ENCODE results near the gene NCCRP1.

The NCCRP1 gene

DNA sequence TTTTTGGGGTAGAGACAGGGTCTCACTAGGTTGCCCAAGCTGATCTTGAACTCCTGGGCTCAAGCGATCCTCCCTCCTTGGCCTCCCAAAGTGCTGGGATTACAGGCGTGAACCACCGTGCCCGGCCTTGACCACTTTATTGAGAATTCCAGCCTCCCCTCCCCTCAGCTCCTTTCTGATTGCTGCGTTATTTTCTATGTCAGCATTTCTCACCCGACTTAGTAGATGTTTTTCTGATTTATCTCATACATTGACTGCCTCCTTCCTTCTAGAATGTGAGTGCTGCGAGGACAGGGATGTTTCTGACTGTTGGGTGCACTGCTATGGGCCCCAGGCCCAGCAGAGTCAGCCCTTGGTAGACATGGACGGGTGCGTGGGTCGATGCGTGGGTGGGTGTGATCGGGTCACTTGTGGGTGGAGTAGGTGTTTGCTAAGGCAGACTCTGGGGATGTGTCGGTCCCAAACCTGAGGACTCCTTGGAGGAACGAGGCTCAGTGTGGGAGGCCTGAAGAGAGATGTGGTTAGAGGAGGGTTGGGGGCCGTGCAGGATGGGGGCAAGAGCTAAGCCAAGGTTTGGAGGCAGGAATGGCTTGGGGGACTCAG is 34.2 kb upstream of the NCCRP1 start:
- peak overlapping the region in 1 of 21 experiments; percentile 16 for H3K27ac ChIP-seq
- H3K4me3 ChIP-seq: no peak overlapping the region

DNA sequence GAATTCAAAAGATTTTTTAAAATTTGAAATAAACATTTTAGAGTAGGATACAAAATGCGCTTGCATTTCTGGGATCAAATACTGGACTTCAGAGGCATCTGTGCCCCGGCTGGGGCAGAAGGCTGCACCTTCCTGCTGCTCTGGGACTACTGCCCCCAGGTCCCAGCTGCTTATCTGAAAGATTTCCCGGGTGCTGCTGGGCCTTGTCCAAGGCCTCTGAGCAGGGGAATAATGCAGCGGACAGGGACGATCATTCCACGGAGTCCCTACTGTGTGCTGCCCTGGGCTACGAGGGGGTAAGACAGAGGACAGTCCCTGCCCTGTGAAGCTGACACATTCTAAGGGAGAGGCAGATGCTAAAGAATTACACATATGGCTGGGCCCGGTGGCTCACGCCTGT is 33.1 kb upstream of the NCCRP1 start:
- no peak overlapping the region for H3K27ac ChIP-seq

DNA sequence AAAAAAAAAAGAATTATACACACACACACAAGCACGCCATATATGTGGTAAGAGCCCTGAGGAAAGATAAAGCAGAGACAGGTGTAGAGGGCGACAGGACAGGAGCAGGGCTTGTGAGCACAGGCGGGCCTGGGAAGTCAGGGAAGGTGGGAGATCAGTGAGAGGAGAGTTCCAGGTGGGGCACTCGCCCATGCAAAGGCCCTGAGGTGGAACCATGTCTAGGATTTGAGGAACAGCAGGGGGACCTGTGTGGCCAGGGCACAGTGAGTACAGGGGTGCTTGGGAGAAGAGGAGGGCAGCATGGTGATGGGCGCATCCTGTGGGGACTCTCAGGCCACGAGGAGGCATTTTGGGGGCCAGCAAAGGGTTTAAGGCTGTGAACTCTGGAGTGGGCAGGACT is 32.5 kb upstream of the NCCRP1 start:
- Histone ChIP-seq H3K27ac (no peak overlapping the region), H3K4me3 (no peak overlapping the region)

More for the DNA sequence above, 33.1 kb upstream of the NCCRP1 start:
- H3K4me3 ChIP-seq: no peak overlapping the region

DNA sequence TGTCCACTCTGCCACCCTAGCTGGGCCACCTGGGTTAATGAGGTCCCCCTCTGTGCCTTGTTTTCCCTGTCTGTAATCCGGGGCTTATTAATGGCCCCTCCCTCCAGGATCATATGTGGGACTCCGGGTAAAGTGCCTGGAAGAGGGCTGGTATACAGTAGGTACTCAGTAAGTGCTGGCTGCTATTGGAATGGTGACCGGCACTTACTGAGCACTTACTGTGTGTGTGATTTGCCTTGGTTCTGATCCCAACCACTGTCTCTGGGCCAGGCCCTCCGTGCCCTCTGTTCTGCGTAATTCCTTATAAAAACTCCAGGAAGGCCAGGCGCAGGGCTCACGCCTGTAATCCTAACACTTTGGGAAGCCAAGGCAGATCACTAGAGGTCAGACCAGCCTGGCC is 30.9 kb upstream of the NCCRP1 start:
- Histone ChIP-seq H3K4me3 (no peak overlapping the region), H3K27ac (peak overlapping the region in 1 of 21 experiments; percentile 3)

DNA sequence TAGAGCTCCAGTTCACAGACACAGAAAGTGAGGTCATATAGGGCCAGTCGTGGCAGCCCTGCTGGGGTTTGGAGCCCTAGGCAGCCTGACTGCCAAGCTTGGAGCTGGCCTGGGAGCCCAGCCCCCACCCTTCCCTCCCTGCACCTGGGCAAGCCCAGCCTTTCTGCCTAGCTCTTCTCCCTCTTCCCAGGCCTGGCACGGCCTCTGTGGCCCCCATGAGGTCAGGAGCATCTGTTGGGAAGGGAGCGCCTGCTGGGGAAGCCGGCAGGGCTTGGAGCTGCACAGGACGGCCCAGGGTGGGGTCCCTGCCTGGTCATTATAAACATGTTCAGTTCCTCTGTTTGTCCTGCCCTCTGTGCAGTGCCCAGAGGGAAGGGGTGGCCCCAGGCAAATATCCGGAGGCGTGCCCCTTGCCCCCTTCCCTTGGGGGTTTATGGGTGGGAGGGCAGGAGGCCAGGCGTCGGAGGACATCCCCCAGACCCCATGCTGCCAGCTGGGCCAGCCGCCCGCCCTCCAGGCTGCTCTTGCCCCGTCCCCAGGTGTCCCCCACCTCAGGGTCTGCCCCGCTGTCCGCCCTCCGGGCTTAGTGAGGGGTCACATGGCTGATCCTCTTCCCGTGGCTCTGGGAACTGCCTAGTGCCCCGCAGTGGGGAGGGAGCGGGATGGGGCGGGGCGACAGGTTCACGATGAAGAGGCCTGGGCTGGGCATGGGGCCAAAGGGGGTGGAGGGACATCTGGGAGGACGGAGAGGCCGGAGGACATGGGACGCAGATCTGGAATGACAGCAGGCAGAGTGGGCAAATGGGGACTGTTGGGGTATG is 30.0 kb upstream of the NCCRP1 start:
- peak overlapping the region in 19 of 21 experiments; percentile 8 to 77 (median 63) for H3K27ac ChIP-seq
- H3K4me3 ChIP-seq: no peak overlapping the region

DNA sequence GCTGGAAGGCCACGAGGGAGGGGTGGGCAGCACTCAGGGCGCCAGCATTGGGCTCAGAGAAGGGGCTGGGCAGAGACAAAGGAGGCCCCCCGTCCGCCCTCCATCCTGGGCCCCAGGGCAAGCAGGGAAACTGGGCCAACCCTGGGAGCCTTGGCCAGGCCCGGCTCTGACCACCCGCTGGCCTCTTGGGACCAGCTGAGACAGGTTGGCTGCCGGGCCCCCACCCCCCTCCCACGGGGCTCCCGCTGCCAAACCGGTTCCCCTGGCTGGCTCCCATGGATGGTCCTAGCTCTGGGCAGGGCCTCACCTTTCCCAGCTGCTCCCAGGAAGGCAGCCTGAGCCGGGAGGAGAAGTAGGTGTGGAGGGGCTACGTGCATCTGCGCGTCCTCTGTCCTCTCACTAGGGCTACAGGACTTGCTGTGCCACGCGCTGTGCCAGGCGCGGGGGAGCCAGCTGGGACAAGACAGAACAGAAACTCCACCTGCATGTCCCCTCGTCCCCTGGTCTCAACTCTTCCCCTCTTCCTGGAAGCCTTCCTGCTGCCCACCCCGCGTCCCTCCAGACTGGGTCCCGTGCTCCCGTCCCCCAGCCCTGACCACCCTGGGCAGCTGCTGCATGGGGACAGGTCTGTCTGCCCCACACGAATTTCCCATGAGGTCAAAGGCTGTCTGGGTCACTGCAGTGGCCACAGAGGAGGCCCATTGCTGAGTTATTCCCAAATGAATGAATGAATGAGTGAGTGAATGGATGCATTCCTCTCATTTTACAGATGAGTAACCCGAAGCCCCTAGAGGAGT is 29.1 kb upstream of the NCCRP1 start:
- H3K27ac ChIP-seq: peak overlapping the region in 18 of 21 experiments; percentile 8 to 77 (median 65)

DNA sequence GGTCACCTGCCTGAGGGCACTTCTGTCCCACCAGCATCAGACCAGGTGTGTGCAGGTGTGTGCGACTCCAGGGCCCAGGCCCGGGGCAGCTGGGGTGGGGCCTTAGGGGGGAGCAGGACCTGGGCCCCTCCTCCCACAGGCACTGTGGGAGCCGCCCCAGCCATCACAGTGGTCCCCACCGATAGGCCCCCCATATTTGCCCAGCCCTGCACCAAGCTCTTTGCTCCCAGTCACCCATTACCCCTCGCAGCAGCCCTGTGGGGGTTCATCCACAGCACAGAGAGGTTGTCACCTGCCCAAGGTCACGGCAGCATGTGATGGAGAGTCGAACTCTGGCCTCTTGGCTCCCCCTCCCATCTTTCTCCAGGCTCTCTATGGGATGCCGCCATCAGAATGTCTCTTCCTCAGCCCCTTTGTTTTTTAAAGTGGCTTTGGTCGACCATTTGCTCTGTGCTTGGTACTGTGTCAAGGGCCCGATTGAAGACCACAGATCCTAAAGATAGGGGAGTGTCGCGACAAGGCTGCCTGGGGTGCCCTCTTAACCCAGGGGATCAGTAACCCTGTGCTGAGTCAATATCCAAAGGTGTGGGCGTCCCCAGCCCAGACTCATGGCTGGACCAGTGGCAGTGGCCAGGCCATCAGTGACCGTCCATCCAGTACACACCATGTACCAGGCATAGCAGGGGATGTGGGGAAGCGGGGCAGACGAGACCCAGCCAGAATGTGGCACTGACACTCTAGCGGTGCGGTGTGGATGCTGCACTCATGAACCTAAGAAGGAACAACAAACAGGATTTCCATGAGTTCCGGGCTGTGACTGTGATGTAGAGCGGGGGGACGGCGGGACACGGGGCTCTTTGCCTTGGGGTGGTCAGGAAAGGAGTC is 28.3 kb upstream of the NCCRP1 start:
- Histone ChIP-seq H3K27ac (peak overlapping the region in 7 of 21 experiments; percentile 67 to 77 (median 76)), H3K4me3 (no peak overlapping the region)

More for the DNA sequence above, 29.1 kb upstream of the NCCRP1 start:
- H3K4me3 ChIP-seq: no peak overlapping the region

DNA sequence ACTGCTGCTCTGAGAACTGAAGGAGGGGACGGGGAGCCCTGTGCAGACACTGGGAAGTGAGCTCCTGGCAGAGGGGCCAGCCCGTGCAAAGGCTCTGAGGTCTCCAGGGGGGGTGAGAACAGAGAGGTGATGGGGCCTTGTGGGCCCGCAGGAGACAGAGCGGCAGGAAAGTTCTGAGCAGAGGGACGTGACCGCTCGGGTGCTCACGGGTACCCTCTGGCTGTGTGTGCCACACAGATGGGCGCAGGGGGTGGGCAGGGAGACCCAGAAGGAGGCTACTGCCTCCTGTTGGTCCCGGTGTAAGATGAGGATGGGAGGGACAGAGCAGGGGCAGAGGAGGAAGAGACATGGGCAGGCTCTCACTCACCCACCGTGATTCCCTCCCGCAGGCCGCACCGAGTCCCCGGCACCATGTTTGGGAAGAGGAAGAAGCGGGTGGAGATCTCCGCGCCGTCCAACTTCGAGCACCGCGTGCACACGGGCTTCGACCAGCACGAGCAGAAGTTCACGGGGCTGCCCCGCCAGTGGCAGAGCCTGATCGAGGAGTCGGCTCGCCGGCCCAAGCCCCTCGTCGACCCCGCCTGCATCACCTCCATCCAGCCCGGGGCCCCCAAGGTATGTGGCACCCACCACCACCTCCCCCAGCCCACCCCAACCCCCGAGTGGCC is 27.5 kb upstream of the NCCRP1 start:
- no peak overlapping the region for H3K4me3 ChIP-seq
- H3K27ac ChIP-seq: no peak overlapping the region

DNA sequence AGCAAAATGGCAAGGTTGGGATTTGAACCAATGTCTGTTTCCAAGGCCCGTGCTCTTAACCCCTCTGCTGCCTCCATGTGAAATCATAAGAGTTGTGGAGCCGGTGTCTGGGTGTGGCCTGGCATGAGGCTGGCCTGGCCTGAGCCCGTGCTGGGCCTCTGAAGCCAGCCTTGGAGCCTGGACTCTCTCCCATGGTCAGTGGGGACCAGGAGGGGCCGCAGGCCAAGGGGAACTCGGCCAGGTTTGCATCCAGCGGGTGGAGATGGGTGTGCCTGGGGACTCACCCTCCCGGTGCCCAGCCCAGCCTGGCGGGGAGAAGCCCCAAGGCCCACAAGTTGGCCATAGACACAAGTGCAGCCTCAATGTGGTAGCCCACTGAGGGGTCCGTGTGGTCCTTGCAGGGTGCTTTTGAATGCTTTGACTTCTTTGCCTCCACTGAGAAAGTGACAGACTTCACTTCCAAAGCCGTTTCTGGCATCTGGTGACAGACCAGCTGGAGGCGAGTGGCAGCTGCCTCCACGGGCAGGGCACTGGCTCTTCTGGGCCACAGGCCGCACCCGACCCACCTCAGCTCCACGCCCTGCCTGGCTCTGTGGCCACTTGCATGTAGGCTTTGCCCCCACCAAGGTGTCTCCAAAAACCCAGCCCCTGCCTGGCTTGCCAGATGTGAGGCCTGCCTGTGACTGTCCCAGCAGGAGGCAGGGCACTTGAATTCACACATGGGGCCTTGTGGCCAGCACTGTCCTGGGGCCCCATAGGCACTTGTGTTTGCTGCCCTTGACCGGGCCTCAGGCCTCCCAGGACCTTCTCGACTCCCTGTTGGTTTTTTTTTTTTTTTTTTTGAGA is 26.2 kb upstream of the NCCRP1 start:
- Histone ChIP-seq H3K27ac (peak overlapping the region in 5 of 21 experiments; percentile 16 to 35 (median 21)), H3K4me3 (no peak overlapping the region)

DNA sequence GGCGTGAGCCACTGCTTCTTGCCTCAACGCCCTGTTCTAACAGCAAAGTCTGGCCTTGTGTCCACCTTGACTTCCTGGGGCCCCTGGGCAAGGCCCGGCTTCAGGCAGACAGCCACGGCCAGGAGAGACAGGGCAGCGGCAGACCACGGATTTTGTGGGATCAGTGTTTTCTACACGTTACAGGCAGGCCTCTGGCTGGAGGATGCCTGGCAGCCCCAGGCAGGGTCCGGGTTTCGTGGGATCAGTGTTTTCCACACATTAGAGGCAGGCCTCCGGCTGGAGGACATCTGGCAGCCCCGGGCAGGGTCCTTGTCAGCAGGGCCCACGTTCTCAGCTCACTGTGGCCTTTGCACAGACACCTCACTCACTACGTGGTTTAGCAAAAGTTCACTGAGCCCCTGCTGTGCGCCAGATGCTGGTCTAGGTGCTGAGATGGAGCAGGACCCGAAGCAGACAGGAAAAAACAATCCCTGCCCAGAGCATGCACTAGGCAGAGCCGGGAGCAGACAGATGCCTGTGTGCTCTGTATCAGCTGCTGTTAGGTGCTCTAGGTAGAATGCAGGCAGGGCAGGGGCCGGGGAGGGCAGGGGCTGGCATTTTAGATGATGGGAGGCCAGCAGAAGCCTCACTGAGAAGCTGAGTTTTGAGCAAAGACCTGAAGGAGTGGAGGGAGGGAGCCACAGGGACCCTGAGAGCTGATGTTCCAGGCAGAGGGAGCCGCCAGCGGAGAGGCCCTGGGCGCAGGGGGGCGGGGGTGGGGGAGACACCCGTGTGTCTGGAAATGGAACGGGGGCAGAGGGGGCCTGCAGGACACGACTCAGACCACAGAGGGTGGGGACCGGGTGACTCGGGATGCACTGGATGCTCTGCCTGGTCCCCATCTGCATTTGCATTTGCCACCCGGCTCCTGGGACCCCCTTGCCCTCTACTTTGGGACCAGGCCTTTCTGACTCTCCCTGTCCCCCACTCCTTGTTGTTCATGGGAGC is 25.0 kb upstream of the NCCRP1 start:
- H3K27ac ChIP-seq: peak overlapping the region in 1 of 21 experiments; percentile 3

DNA sequence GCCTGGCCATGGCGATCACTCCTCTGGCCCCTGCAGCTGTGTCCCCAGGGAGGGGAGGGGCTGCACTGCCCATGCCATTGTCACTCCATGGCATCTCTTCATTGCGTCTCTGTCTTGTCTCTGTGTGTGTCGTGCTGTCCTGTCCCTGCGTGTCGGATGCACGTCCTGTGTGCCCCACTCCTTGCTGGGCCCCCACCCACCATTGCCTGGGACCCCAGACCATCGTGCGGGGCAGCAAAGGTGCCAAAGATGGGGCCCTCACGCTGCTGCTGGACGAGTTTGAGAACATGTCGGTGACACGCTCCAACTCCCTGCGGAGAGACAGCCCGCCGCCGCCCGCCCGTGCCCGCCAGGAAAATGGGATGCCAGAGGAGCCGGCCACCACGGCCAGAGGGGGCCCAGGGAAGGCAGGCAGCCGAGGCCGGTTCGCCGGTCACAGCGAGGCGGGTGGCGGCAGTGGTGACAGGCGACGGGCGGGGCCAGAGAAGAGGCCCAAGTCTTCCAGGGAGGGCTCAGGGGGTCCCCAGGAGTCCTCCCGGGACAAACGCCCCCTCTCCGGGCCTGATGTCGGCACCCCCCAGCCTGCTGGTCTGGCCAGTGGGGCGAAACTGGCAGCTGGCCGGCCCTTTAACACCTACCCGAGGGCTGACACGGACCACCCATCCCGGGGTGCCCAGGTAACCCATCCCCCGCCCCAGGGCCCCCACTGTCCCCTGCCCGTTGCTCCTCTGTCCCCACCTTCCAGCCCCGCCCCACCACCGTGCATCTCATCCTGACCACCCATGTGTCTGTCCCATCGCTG is 23.9 kb upstream of the NCCRP1 start:
- H3K4me3 ChIP-seq: no peak overlapping the region
- H3K27ac ChIP-seq: no peak overlapping the region

More for the DNA sequence above, 25.0 kb upstream of the NCCRP1 start:
- no peak overlapping the region for H3K4me3 ChIP-seq

DNA sequence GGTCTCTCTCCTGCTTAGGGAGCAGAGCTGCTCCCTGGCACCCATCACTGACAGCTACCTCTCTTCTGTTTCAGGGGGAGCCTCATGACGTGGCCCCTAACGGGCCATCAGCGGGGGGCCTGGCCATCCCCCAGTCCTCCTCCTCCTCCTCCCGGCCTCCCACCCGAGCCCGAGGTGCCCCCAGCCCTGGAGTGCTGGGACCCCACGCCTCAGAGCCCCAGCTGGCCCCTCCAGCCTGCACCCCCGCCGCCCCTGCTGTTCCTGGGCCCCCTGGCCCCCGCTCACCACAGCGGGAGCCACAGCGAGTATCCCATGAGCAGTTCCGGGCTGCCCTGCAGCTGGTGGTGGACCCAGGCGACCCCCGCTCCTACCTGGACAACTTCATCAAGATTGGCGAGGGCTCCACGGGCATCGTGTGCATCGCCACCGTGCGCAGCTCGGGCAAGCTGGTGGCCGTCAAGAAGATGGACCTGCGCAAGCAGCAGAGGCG is 23.2 kb upstream of the NCCRP1 start:
- no peak overlapping the region for H3K27ac ChIP-seq

DNA sequence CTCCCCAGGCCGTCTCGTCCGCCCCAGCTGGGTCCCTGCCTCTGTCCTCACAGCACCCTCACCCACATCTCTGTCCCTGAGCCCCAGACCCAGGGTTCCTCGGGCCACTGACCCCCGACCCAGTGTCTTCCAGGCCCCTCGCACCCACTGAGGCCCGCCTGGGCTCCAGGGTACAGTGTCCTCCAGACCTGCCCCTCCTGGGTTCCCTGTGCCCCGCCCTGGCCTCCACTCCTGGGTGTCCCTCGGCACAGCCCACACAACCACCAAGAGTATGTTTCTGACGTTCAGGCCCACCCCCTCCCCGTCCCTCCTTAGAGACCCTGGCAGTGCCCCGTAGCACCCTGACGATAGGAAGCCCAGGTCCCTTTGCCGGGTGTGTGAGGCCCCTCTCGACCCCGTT is 22.6 kb upstream of the NCCRP1 start:
- Histone ChIP-seq H3K27ac (no peak overlapping the region), H3K4me3 (no peak overlapping the region)

More for the DNA sequence above, 23.2 kb upstream of the NCCRP1 start:
- H3K4me3 ChIP-seq: no peak overlapping the region

DNA sequence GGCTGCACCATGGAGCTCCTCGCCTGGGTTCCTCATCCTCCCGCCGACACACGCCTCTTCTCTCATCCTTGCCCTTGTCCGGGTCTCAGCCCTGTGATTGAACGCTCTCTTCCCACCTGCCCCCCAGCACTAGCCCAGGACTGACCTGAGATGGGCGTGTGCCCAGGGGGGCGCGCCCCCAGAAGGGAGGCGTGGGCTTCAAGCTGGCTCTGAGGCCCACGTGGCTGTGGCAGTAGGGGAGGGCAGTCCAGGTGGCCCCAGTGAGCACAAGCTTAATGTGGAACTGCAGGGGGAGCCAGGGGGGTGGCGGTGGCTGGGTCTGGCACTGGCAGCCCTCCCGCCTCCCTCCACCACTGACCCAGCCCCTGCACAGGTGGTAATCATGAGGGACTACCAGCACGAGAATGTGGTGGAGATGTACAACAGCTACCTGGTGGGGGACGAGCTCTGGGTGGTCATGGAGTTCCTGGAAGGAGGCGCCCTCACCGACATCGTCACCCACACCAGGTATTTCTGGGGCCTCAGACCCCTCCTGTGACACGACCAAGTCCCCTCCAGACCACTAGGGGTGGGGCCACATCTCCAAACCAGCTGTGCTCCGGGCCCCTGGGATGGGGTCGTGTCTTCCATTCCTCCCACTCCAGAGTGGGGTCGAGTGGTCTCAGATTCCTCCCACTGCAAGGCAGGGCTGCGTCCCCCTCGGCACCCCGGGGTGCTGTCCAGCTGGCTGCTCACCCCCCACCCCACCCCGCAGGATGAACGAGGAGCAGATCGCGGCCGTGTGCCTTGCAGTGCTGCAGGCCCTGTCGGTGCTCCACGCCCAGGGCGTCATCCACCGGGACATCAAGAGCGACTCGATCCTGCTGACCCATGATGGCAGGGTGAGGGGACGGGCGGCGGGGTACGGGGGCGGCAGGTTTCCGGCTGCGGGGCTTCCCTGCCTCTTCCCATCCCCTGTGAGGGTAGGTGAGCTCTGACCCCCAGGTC is 21.9 kb upstream of the NCCRP1 start:
- no peak overlapping the region for H3K27ac ChIP-seq
- H3K4me3 ChIP-seq: no peak overlapping the region

DNA sequence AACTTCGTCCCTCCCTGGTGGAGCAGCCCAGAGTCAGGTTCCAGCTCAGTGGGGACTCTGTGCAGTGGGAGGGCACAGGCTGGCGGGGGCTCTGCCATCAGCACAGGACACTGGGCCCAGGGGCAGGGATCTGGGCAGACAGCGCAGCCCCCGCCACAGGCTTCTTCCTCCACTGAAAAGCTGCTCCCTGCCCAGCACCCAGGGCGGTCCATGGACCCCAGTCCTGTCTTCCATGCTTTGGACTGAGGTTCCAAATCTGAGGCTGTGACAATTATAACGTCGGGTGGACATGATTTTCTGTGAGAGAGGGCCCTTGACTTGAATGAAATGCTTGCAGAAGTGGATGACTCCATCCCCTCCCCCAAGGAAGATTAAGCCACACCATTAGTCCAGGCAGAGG is 21.2 kb upstream of the NCCRP1 start:
- Histone ChIP-seq H3K4me3 (no peak overlapping the region), H3K27ac (no peak overlapping the region)
